Measurements from ENCODE around the gene SFMBT2. TPM values are rescaled to one million over a fixed set of nuclear protein-coding genes. Genes with fewer than 3 reads are reported as not detected.

The SFMBT2 gene
- total and polyA plus RNA-seq, 10 of the 15 experiments (the other 5 are each of a cell fraction or from before 2014, with no cell fraction given), result 2.8 to 29.6 (median 15.1) TPM

- intact Hi-C loops (cut with micrococcal nuclease; ENCODE audit: unreplicated experiment) (no loop called here), in situ Hi-C loops (cut with MboI) (no loop called here)
- ChIA-PET SMC1A (ENCODE audit: uncharacterized antibody, unreplicated experiment) (interaction anchor here (1.4 kb wide), 1 partner anchor 15 kb away, joined by 4 read pairs; no protein-coding TSS in a partner anchor), CTCF (interaction anchor here (1.1 to 1.4 kb wide), 2 partner anchors 15 to 27 kb away, joined by 3 read pairs; no protein-coding TSS in a partner anchor), POLR2A (no interaction called here), RAD21 (ENCODE audit: unreplicated experiment) (no interaction called here)
- 92% methylated on average over 12 of the region's 12 CpGs for WGBS (ENCODE audit: insufficient coverage, insufficient replicate concordance, low lambda C conversion rate, missing lambda C conversion rate)
- Histone ChIP-seq H2AFZ (ENCODE audit: control insufficient read depth, low read depth, low read length) (no peak overlapping the region), H3K9me3 (replicated peaks; ENCODE audit: control insufficient read depth, insufficient read depth, low read length) (no peaks in the 10 kb centered on the region; the same call in 2 of the 3 replicates), H3K4me3 (no peak overlapping the region), H3K27me3 (replicated peaks in 1 of 2; ENCODE audit: control insufficient read depth in 2 of 2, insufficient read depth in 2 of 2, low read length in 1 of 2) (no peaks in the 10 kb centered on the region), H4K20me1 (ENCODE audit: control insufficient read depth, insufficient read depth) (no peaks in the 10 kb centered on the region), H3K4me2 (ENCODE audit: control insufficient read depth, insufficient read depth) (no peak overlapping the region), H3K9ac (ENCODE audit: control insufficient read depth, insufficient read depth, low read length) (no peak overlapping the region), H3K4me1 (ENCODE audit: control insufficient read depth, insufficient read depth, low read length) (peaks cover 12% of the 10 kb centered on the region), H3K36me3 (ENCODE audit: control insufficient read depth in 2 of 2, insufficient read depth in 2 of 2, low read length in 1 of 2) (peaks cover 2 to 10% of the 10 kb centered on the region in 2 experiments), H3K79me2 (ENCODE audit: control insufficient read depth, insufficient read depth, low read length) (peaks cover 43% of the 10 kb centered on the region), H3K27ac (ENCODE audit: control insufficient read depth, insufficient read depth) (no peak overlapping the region)
- ATAC-seq (no peak), FAIRE-seq (no peak), DNase-seq (ENCODE audit: low read depth, low spot score) (no peak)
- no TSS peak for BruUV-seq (replicated peaks)
- no peak for TF ChIP-seq RUNX3 (IDR thresholded peaks at IDR 0.05; ENCODE audit: low read length)
- TF ChIP-seq SMC3 (IDR thresholded peaks at IDR 0.05; ENCODE audit: borderline replicate concordance, low read length), result no peak
- TF ChIP-seq HCFC1 (IDR thresholded peaks at IDR 0.05; ENCODE audit: low read length), result no peak
- no peak for TF ChIP-seq TAF1 (IDR thresholded peaks at IDR 0.05; ENCODE audit: borderline replicate concordance, low read depth, low read length)
- TF ChIP-seq EZH2 (IDR thresholded peaks at IDR 0.05; ENCODE audit: borderline replicate concordance, control insufficient read depth, low read depth, low read length), result no peak
- TF ChIP-seq ZBED1 (IDR thresholded peaks at IDR 0.05; ENCODE audit: borderline replicate concordance), result no peak
- TF ChIP-seq ZNF622 (IDR thresholded peaks at IDR 0.05), result no peak
- no peak for TF ChIP-seq IKZF2 (IDR thresholded peaks at IDR 0.05)
- no peak for TF ChIP-seq CBX5 (IDR thresholded peaks at IDR 0.05; ENCODE audit: low read depth)
- no peak for TF ChIP-seq FOS (IDR thresholded peaks at IDR 0.05; ENCODE audit: borderline replicate concordance, extremely low read depth, insufficient read length)
- TF ChIP-seq ZNF384 (IDR thresholded peaks at IDR 0.05; ENCODE audit: borderline replicate concordance, low read depth, low read length), result no peak
- TF ChIP-seq ZNF217 (IDR thresholded peaks at IDR 0.05), result no peak
- no peak for TF ChIP-seq PKNOX1 (IDR thresholded peaks at IDR 0.05)
- TF ChIP-seq CHD2 (IDR thresholded peaks at IDR 0.05; ENCODE audit: borderline replicate concordance, low read depth, low read length), result no peak
- no peak for TF ChIP-seq RAD51 (IDR thresholded peaks at IDR 0.05)
Measured at GRCh38 chr10:7288060-7288690, 122.7 kb downstream of the SFMBT2 start.
